ENCODE data around the gene EZH2. TPM values are rescaled to one million over a fixed set of nuclear protein-coding genes. Genes with fewer than 3 reads are reported as not detected.

EZH2 gene
- polyA plus RNA-seq, 1 of the 3 experiments (the other 2 are of a cell fraction) = 30.6 TPM

DNA sequence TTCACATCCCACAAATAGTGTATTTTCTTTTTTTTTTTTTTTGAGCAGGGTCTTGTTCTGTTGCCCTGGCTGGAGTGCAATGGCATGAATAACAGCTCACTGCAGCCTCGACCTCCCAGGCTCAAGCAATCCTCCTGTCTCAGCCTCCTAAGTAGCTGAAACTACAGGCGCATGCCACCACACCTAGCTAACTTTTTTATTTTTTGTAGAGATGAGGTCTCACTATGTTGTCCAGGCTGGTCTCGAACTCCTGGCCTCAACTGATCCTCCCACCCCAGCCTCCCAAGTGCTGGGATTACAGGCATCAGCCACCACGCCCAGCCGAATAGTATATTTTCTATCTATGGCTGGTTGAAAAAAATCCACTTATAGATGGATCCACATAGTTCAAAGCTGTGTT lies 12.5 kb downstream of the EZH2 start:
- Histone ChIP-seq H3K79me2 (ENCODE audit: insufficient read depth) (peaks cover 100% of the 10 kb centered on the region), H3K9ac (no peak overlapping the region), H3K27me3 (ENCODE audit: insufficient read depth) (no peaks in the 10 kb centered on the region), H3K9me3 (no peaks in the 10 kb centered on the region), H3F3A (replicated peaks; ENCODE audit: insufficient read depth) (peaks cover 7% of the 10 kb centered on the region), H3K4me2 (no peak overlapping the region), H2AFZ (ENCODE audit: low read depth) (no peak overlapping the region), H3K27ac (ENCODE audit: low read depth in 2 of 2, low read length in 1 of 2) (no peak overlapping the region), H4K20me1 (ENCODE audit: insufficient read depth) (peaks cover 72% of the 10 kb centered on the region; the same call in 1 of the 2 replicates), H3K4me1 (ENCODE audit: control insufficient read depth in 1 of 2, insufficient read depth in 2 of 2, low read depth in 1 of 2, low read length in 1 of 2) (peaks cover 0 to 6% of the 10 kb centered on the region in 2 experiments; a peak in 1 of 4 replicates), H3K4me3 (ENCODE audit: low read depth in 2 of 2, low read length in 1 of 2) (no peak overlapping the region), H3K36me3 (replicated peaks in 1 of 2; ENCODE audit: control insufficient read depth in 1 of 2, insufficient read depth in 2 of 2, low read length in 1 of 2) (no peaks in the 10 kb centered on the region), H3K9me2 (no peaks in the 10 kb centered on the region)
- TF ChIP-seq, protein P1, sequence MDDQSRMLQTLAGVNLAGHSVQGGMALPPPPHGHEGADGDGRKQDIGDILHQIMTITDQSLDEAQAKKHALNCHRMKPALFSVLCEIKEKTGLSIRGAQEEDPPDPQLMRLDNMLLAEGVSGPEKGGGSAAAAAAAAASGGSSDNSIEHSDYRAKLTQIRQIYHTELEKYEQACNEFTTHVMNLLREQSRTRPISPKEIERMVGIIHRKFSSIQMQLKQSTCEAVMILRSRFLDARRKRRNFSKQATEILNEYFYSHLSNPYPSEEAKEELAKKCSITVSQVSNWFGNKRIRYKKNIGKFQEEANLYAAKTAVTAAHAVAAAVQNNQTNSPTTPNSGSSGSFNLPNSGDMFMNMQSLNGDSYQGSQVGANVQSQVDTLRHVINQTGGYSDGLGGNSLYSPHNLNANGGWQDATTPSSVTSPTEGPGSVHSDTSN (IDR thresholded peaks at IDR 0.05) = no peak
- TF ChIP-seq, protein P2, sequence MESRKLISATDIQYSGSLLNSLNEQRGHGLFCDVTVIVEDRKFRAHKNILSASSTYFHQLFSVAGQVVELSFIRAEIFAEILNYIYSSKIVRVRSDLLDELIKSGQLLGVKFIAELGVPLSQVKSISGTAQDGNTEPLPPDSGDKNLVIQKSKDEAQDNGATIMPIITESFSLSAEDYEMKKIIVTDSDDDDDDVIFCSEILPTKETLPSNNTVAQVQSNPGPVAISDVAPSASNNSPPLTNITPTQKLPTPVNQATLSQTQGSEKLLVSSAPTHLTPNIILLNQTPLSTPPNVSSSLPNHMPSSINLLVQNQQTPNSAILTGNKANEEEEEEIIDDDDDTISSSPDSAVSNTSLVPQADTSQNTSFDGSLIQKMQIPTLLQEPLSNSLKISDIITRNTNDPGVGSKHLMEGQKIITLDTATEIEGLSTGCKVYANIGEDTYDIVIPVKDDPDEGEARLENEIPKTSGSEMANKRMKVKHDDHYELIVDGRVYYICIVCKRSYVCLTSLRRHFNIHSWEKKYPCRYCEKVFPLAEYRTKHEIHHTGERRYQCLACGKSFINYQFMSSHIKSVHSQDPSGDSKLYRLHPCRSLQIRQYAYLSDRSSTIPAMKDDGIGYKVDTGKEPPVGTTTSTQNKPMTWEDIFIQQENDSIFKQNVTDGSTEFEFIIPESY (IDR thresholded peaks at IDR 0.05; ENCODE audit: borderline replicate concordance, low read depth) = no peak
- TF ChIP-seq, protein P3, sequence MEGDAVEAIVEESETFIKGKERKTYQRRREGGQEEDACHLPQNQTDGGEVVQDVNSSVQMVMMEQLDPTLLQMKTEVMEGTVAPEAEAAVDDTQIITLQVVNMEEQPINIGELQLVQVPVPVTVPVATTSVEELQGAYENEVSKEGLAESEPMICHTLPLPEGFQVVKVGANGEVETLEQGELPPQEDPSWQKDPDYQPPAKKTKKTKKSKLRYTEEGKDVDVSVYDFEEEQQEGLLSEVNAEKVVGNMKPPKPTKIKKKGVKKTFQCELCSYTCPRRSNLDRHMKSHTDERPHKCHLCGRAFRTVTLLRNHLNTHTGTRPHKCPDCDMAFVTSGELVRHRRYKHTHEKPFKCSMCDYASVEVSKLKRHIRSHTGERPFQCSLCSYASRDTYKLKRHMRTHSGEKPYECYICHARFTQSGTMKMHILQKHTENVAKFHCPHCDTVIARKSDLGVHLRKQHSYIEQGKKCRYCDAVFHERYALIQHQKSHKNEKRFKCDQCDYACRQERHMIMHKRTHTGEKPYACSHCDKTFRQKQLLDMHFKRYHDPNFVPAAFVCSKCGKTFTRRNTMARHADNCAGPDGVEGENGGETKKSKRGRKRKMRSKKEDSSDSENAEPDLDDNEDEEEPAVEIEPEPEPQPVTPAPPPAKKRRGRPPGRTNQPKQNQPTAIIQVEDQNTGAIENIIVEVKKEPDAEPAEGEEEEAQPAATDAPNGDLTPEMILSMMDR (IDR thresholded peaks at IDR 0.05) = no peak
- TF ChIP-seq EP300 (IDR thresholded peaks at IDR 0.05; ENCODE audit: borderline replicate concordance in 1 of 2, low read depth in 1 of 2, low read length in 1 of 2) (no peak), FOXJ3 (CRISPR knock-in tag; IDR thresholded peaks at IDR 0.05) (no peak), FOXM1 (IDR thresholded peaks at IDR 0.05; ENCODE audit: low read depth) (no peak), RCOR1 (IDR thresholded peaks at IDR 0.05; ENCODE audit: low read length) (no peak), FOSL2 (IDR thresholded peaks at IDR 0.05; ENCODE audit: borderline replicate concordance, low read depth) (no peak), ELF1 (IDR thresholded peaks at IDR 0.05) (no peak), RFX5 (IDR thresholded peaks at IDR 0.05; ENCODE audit: low read length) (no peak), NRF1 (IDR thresholded peaks at IDR 0.05; ENCODE audit: low read depth, low read length) (no peak)
- WGBS (ENCODE audit: low lambda C conversion rate) = 97% methylated on average over 5 of the region's 5 CpGs
- POLR2A ChIA-PET = no interaction called here
- DNase-seq = no peak
- CTCF ChIA-PET = interaction anchor here (0.6 to 3.6 kb wide), 3 partner anchors 12 to 242 kb away, joined by 3 to 28 read pairs (median 12); partner anchors contain the start of gene EZH2

DNA sequence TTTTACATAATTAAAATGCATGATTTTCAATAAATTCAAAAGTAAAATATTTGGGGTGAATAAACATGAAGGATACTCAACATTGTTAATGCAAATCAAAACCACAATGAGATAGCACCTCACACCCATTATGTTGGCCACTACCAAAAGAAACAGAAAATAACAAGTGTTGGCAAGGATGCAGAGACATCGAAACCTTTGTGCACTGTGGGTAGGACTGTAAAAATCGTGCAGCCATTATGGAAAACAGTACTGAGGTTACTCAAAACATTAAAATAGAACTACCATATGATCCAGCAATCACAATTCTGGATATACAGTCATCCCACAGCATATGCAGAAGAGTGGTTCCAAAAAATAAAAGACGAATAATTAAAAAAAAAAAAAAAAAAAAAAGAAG lies 13.1 kb downstream of the EZH2 start:
- no peak overlapping the region for H3K4me3 ChIP-seq (ENCODE audit: low read depth in 2 of 2, low read length in 1 of 2)
- no peaks in the 10 kb centered on the region for H3K9me3 ChIP-seq
- H3K9me2 ChIP-seq = no peaks in the 10 kb centered on the region
- no peak overlapping the region for H3K27ac ChIP-seq (ENCODE audit: low read depth in 2 of 2, low read length in 1 of 2)
- H2AFZ ChIP-seq (ENCODE audit: low read depth) = no peak overlapping the region
- peaks cover 0 to 6% of the 10 kb centered on the region in 2 experiments; a peak in 1 of 4 replicates for H3K4me1 ChIP-seq (ENCODE audit: control insufficient read depth in 1 of 2, insufficient read depth in 2 of 2, low read depth in 1 of 2, low read length in 1 of 2)
- POLR2A ChIA-PET = no interaction called here
- H3K27me3 ChIP-seq (ENCODE audit: insufficient read depth) = no peaks in the 10 kb centered on the region
- peaks cover 7% of the 10 kb centered on the region for H3F3A ChIP-seq (replicated peaks; ENCODE audit: insufficient read depth)
- no peak overlapping the region for H3K4me2 ChIP-seq
- H3K36me3 ChIP-seq (replicated peaks in 1 of 2; ENCODE audit: control insufficient read depth in 1 of 2, insufficient read depth in 2 of 2, low read length in 1 of 2) = no peaks in the 10 kb centered on the region
- peaks cover 99% of the 10 kb centered on the region for H3K79me2 ChIP-seq (ENCODE audit: insufficient read depth)
- CTCF ChIA-PET = interaction anchor here (3.2 kb wide), 1 partner anchor 15 kb away, joined by 28 read pairs; no protein-coding TSS in a partner anchor
- no peak for DNase-seq
- no peak for TF ChIP-seq FOSL2 (IDR thresholded peaks at IDR 0.05; ENCODE audit: borderline replicate concordance, low read depth)
- TF ChIP-seq NFIC (IDR thresholded peaks at IDR 0.05; ENCODE audit: borderline replicate concordance) = no peak
- H3K9ac ChIP-seq = no peak overlapping the region
- 91% methylated on average over 3 of the region's 3 CpGs for WGBS (ENCODE audit: low lambda C conversion rate)
- H4K20me1 ChIP-seq (ENCODE audit: insufficient read depth) = peaks cover 70% of the 10 kb centered on the region; the same call in 1 of the 2 replicates

All from SK-N-SH (cell line).